ENCODE data around the gene ASIC2.

Gene ASIC2

GRCh38 chr17:33096161-33096560 lies 196.9 kb downstream of the ASIC2 start:
- no peak overlapping the region for H3K4ac ChIP-seq (ENCODE audit: low read length)
- DNase-seq (ENCODE audit: low spot score) = no peak
- H3K27me3 ChIP-seq (ENCODE audit: control insufficient read depth in 3 of 3, insufficient read depth in 3 of 3, low read depth in 1 of 3, low read length in 3 of 3) = no peaks in the 10 kb centered on the region
- no peak overlapping the region for H2BK5ac ChIP-seq (ENCODE audit: low read length)
- H3K4me2 ChIP-seq (ENCODE audit: insufficient read depth, low read length, poor library complexity, severe bottlenecking) = no peak overlapping the region
- H2BK120ac ChIP-seq (ENCODE audit: low read depth, low read length) = no peak overlapping the region
- no peaks in the 10 kb centered on the region for H3K9me3 ChIP-seq (replicated peaks in 1 of 2; ENCODE audit: control insufficient read depth in 2 of 2, insufficient read depth in 1 of 2, low read depth in 1 of 2, low read length in 2 of 2)
- no peak overlapping the region for H3K9ac ChIP-seq (ENCODE audit: low read depth, low read length, poor library complexity)
- H3K36me3 ChIP-seq (replicated peaks in 1 of 2; ENCODE audit: control insufficient read depth in 2 of 2, insufficient read depth in 2 of 2, low read length in 2 of 2) = no peaks in the 10 kb centered on the region
- H2BK15ac ChIP-seq (ENCODE audit: low read length) = no peak overlapping the region
- H2BK12ac ChIP-seq (ENCODE audit: low read length) = no peak overlapping the region
- H3K14ac ChIP-seq (ENCODE audit: low read length) = no peak overlapping the region
- no peaks in the 10 kb centered on the region for H3K79me1 ChIP-seq (ENCODE audit: low read depth, low read length)
- H3K4me1 ChIP-seq (ENCODE audit: control insufficient read depth in 2 of 2, insufficient read depth in 1 of 2, low read depth in 1 of 2, low read length in 2 of 2) = peaks cover 0 to 1% of the 10 kb centered on the region in 2 donors
- no peak overlapping the region for H4K91ac ChIP-seq (ENCODE audit: low read depth, low read length, poor library complexity)
- no peak overlapping the region for H3K27ac ChIP-seq (replicated peaks; ENCODE audit: low read length)
- H3K4me3 ChIP-seq (ENCODE audit: low read length in 2 of 2) = no peak overlapping the region
- no peak overlapping the region for H2AFZ ChIP-seq (ENCODE audit: low read length)
- no peak overlapping the region for H4K8ac ChIP-seq (ENCODE audit: low read depth, low read length)
- no peak overlapping the region for H2AK5ac ChIP-seq (ENCODE audit: low read depth, low read length)
- H3K23ac ChIP-seq (ENCODE audit: low read depth, low read length, poor library complexity) = no peak overlapping the region
- no CpG with 5 or more reads among the region's 4 CpGs for WGBS, 2 donors (ENCODE audit: extremely low coverage in 2 of 2, insufficient read length in 2 of 2, insufficient replicate concordance in 1 of 2)
- H3K18ac ChIP-seq (ENCODE audit: low read length) = no peak overlapping the region

- no peak overlapping the region for H2BK120ac ChIP-seq (ENCODE audit: low read depth, low read length)
- H2AK5ac ChIP-seq (ENCODE audit: low read depth, low read length) = no peak overlapping the region
- DNase-seq (ENCODE audit: low spot score) = no peak
- no peaks in the 10 kb centered on the region for H3K79me1 ChIP-seq (ENCODE audit: low read depth, low read length)
- H3K4me1 ChIP-seq (ENCODE audit: control insufficient read depth in 2 of 2, insufficient read depth in 1 of 2, low read depth in 1 of 2, low read length in 2 of 2) = peaks cover 0 to 1% of the 10 kb centered on the region in 2 donors
- H3K4me3 ChIP-seq (ENCODE audit: low read length in 2 of 2) = no peak overlapping the region
- H2BK15ac ChIP-seq (ENCODE audit: low read length) = no peak overlapping the region
- no peak overlapping the region for H3K4me2 ChIP-seq (ENCODE audit: insufficient read depth, low read length, poor library complexity, severe bottlenecking)
- no peak overlapping the region for H4K91ac ChIP-seq (ENCODE audit: low read depth, low read length, poor library complexity)
- no peak overlapping the region for H2BK5ac ChIP-seq (ENCODE audit: low read length)
- H2BK12ac ChIP-seq (ENCODE audit: low read length) = no peak overlapping the region
- no CpG with 5 or more reads among the region's 5 CpGs for WGBS, 2 donors (ENCODE audit: extremely low coverage in 2 of 2, insufficient read length in 2 of 2, insufficient replicate concordance in 1 of 2)
- H3K18ac ChIP-seq (ENCODE audit: low read length) = no peak overlapping the region
- no peak overlapping the region for H3K14ac ChIP-seq (ENCODE audit: low read length)
- H2AFZ ChIP-seq (ENCODE audit: low read length) = no peak overlapping the region
- H4K8ac ChIP-seq (ENCODE audit: low read depth, low read length) = no peak overlapping the region
- H3K36me3 ChIP-seq (replicated peaks in 1 of 2; ENCODE audit: control insufficient read depth in 2 of 2, insufficient read depth in 2 of 2, low read length in 2 of 2) = no peaks in the 10 kb centered on the region
- no peaks in the 10 kb centered on the region for H3K27me3 ChIP-seq (ENCODE audit: control insufficient read depth in 3 of 3, insufficient read depth in 3 of 3, low read depth in 1 of 3, low read length in 3 of 3)
- H3K27ac ChIP-seq (replicated peaks; ENCODE audit: low read length) = no peak overlapping the region
- no peak overlapping the region for H3K4ac ChIP-seq (ENCODE audit: low read length)
- H3K23ac ChIP-seq (ENCODE audit: low read depth, low read length, poor library complexity) = no peak overlapping the region
- H3K9me3 ChIP-seq (replicated peaks in 1 of 2; ENCODE audit: control insufficient read depth in 2 of 2, insufficient read depth in 1 of 2, low read depth in 1 of 2, low read length in 2 of 2) = no peaks in the 10 kb centered on the region
- no peak overlapping the region for H3K9ac ChIP-seq (ENCODE audit: low read depth, low read length, poor library complexity)
These were observed 201.8 kb downstream of the ASIC2 start for GRCh38 chr17:33091271-33091670.

- no peak overlapping the region for H2BK12ac ChIP-seq (ENCODE audit: low read length)
- no peaks in the 10 kb centered on the region for H3K79me1 ChIP-seq (ENCODE audit: low read depth, low read length)
- DNase-seq (ENCODE audit: low spot score) = no peak
- no peak overlapping the region for H2AFZ ChIP-seq (ENCODE audit: low read length)
- H3K14ac ChIP-seq (ENCODE audit: low read length) = no peak overlapping the region
- H3K27me3 ChIP-seq (ENCODE audit: control insufficient read depth in 3 of 3, insufficient read depth in 3 of 3, low read depth in 1 of 3, low read length in 3 of 3) = no peaks in the 10 kb centered on the region
- H2BK15ac ChIP-seq (ENCODE audit: low read length) = no peak overlapping the region
- no peaks in the 10 kb centered on the region for H3K9me3 ChIP-seq (replicated peaks in 1 of 2; ENCODE audit: control insufficient read depth in 2 of 2, insufficient read depth in 1 of 2, low read depth in 1 of 2, low read length in 2 of 2)
- no peaks in the 10 kb centered on the region for H3K36me3 ChIP-seq (replicated peaks in 1 of 2; ENCODE audit: control insufficient read depth in 2 of 2, insufficient read depth in 2 of 2, low read length in 2 of 2)
- no peak overlapping the region for H3K9ac ChIP-seq (ENCODE audit: low read depth, low read length, poor library complexity)
- H3K4me3 ChIP-seq (ENCODE audit: low read length in 2 of 2) = no peak overlapping the region
- H3K27ac ChIP-seq (replicated peaks; ENCODE audit: low read length) = no peak overlapping the region
- WGBS, 2 donors (ENCODE audit: extremely low coverage in 2 of 2, insufficient read length in 2 of 2, insufficient replicate concordance in 1 of 2) = no CpG with 5 or more reads among the region's 1 CpG
- H3K18ac ChIP-seq (ENCODE audit: low read length) = peak overlapping the region; percentile 21
- H3K4ac ChIP-seq (ENCODE audit: low read length) = no peak overlapping the region
- H3K4me2 ChIP-seq (ENCODE audit: insufficient read depth, low read length, poor library complexity, severe bottlenecking) = no peak overlapping the region
- no peak overlapping the region for H2BK5ac ChIP-seq (ENCODE audit: low read length)
- no peak overlapping the region for H2AK5ac ChIP-seq (ENCODE audit: low read depth, low read length)
- H2BK120ac ChIP-seq (ENCODE audit: low read depth, low read length) = no peak overlapping the region
- H4K8ac ChIP-seq (ENCODE audit: low read depth, low read length) = no peak overlapping the region
- H3K23ac ChIP-seq (ENCODE audit: low read depth, low read length, poor library complexity) = no peak overlapping the region
- H3K4me1 ChIP-seq (ENCODE audit: control insufficient read depth in 2 of 2, insufficient read depth in 1 of 2, low read depth in 1 of 2, low read length in 2 of 2) = peaks cover 0 to 1% of the 10 kb centered on the region in 2 donors
- H4K91ac ChIP-seq (ENCODE audit: low read depth, low read length, poor library complexity) = no peak overlapping the region
These were observed 202.3 kb downstream of the ASIC2 start for GRCh38 chr17:33090806-33091205.

- no peak for DNase-seq (ENCODE audit: low spot score)
- Histone ChIP-seq H3K14ac (ENCODE audit: low read length) (no peak overlapping the region), H3K18ac (ENCODE audit: low read length) (no peak overlapping the region)
These were observed 206.2 kb downstream of the ASIC2 start for GRCh38 chr17:33086878-33087277.

More at GRCh38 chr17:33086878-33087277, 206.2 kb downstream of the ASIC2 start:
- Histone ChIP-seq H2BK120ac (ENCODE audit: low read depth, low read length) (no peak overlapping the region), H2BK15ac (ENCODE audit: low read length) (no peak overlapping the region), H4K8ac (ENCODE audit: low read depth, low read length) (no peak overlapping the region), H3K79me1 (ENCODE audit: low read depth, low read length) (no peaks in the 10 kb centered on the region), H3K4me2 (ENCODE audit: insufficient read depth, low read length, poor library complexity, severe bottlenecking) (no peak overlapping the region), H2AFZ (ENCODE audit: low read length) (no peak overlapping the region), H2BK5ac (ENCODE audit: low read length) (no peak overlapping the region), H3K4me1 (ENCODE audit: control insufficient read depth in 2 of 2, insufficient read depth in 1 of 2, low read depth in 1 of 2, low read length in 2 of 2) (peaks cover 0 to 1% of the 10 kb centered on the region in 2 donors), H3K27ac (replicated peaks; ENCODE audit: low read length) (no peak overlapping the region), H3K9me3 (replicated peaks in 1 of 2; ENCODE audit: control insufficient read depth in 2 of 2, insufficient read depth in 1 of 2, low read depth in 1 of 2, low read length in 2 of 2) (no peaks in the 10 kb centered on the region), H2AK5ac (ENCODE audit: low read depth, low read length) (no peak overlapping the region), H4K91ac (ENCODE audit: low read depth, low read length, poor library complexity) (no peak overlapping the region), H3K4ac (ENCODE audit: low read length) (no peak overlapping the region), H3K36me3 (replicated peaks in 1 of 2; ENCODE audit: control insufficient read depth in 2 of 2, insufficient read depth in 2 of 2, low read length in 2 of 2) (no peaks in the 10 kb centered on the region), H3K23ac (ENCODE audit: low read depth, low read length, poor library complexity) (no peak overlapping the region), H3K4me3 (ENCODE audit: low read length in 2 of 2) (no peak overlapping the region), H2BK12ac (ENCODE audit: low read length) (no peak overlapping the region), H3K27me3 (ENCODE audit: control insufficient read depth in 3 of 3, insufficient read depth in 3 of 3, low read depth in 1 of 3, low read length in 3 of 3) (no peaks in the 10 kb centered on the region), H3K9ac (ENCODE audit: low read depth, low read length, poor library complexity) (no peak overlapping the region)

Measured in neuronal stem cell (in vitro differentiated cells).